SHP77 treated with DMSO at 0.1 percent for 48 hours (cell line): Measurements from ENCODE around the gene GPR141.

Source experiments
- DNase-seq: peaks from one replicate; lab custom pipeline; 2025; lab: John Stamatoyannopoulos, UW

GPR141 gene, protein sequence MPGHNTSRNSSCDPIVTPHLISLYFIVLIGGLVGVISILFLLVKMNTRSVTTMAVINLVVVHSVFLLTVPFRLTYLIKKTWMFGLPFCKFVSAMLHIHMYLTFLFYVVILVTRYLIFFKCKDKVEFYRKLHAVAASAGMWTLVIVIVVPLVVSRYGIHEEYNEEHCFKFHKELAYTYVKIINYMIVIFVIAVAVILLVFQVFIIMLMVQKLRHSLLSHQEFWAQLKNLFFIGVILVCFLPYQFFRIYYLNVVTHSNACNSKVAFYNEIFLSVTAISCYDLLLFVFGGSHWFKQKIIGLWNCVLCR

DNA sequence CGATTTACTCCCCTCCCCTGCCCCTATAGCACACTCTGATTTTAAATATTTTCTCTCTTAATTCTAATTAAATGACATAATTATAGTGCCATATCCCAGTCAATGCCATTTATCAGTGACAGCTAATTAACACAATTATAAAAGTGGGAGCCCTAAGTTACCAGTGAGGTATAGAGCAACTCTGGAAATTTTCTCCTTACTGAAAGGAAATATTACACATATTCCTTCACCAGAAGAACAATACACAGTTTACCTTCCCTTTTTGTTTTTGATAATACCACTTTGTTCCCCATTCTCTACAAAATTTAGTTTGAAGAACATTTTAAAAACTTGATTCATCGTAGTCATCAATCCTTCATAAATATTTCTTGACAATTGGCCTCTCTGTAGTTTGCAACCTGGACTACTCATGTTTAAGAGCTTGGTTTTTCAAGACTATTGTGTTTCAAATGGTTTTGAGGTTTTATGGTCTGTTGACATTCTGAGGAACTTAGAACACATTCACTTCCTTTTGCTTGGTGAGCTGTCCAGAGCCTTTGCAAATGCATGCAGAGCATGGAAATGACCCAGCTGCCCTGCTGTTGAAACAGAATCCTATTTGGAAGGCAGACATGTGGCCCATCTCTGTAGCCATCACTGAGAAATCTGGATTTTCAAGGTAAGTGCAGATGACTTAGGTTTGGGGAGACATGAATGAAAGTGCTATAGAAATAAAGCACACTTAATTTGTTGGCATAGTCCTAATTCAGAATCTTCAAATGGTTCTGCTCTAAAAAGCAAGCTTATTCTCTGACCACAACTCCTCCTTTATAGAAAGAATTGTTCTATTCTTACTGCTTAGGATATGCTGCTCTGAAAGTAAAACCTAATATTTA is at the start of gene GPR141:
Gene GPR141, plus strand, starts transcription at position 521 of the 875 bp plus-strand sequence. CDS start 56,628 bp downstream, outside the sequence.
- no peak for DNase-seq

DNA sequence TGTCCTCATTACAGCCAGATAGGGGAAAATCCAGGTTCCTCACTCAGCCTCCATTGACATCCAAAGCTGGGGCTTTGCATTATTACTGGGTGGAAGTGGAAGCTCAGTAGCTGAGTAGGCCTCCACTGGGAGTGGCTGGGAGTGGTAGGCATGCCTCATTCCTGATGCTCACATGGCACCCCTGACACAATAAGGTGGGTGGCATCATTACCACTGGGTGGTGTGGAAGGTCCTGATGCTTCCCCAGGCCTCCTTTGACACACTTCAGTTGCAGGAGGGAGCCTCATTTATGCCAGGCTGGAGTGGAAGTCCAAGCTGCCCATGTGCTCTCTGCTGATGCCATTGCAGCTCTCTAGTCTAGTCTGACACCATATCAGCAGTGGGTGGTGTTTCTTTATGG is 48.2 kb upstream of the GPR141 start:
- no peak for DNase-seq

DNA sequence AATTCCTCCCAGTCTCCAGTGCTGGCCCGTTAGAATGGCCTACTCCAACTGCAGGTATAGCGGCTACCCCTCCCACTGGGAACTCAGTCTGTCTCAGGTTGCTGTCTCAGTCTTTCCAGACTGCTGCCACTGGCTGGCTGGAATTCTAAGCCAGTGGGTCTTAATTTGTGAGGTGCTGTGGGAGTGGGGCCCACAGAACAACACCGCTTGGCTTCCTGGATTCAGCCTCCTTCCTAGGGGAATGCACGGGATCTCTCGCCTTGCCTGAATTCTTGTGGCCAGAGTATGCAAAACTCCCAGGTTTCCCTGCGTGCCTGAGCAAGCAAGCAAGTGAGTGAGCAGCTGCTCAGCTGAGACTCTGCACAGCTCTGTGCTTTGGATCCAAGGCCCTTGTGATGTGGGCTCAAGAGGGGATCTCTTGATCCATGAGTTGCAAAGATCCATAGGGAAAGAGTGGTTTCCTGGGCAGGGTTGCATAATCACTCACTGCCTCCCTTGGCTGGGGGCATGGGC is 41.5 kb upstream of the GPR141 start:
- DNase-seq: no peak

DNA sequence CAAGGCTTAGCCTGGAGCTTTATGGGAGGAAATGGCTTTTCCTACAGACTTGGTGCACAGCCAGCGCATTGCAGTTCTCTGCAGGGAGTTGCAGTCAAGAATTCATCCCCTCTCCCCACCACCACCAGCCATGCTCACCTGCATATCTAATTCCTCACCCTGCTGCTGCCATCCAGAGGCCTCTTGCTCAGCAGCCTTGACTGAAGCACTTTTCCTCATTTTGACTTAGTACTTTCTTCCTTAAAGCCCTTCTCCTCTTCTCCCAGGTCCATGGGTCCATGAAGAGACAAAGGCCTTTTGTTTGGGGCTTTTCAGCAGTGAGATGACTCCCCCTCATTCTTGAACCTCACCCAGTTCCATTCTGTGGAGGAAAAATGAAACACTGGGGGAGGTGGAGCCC is 39.7 kb upstream of the GPR141 start:
- DNase-seq: no peak

DNA sequence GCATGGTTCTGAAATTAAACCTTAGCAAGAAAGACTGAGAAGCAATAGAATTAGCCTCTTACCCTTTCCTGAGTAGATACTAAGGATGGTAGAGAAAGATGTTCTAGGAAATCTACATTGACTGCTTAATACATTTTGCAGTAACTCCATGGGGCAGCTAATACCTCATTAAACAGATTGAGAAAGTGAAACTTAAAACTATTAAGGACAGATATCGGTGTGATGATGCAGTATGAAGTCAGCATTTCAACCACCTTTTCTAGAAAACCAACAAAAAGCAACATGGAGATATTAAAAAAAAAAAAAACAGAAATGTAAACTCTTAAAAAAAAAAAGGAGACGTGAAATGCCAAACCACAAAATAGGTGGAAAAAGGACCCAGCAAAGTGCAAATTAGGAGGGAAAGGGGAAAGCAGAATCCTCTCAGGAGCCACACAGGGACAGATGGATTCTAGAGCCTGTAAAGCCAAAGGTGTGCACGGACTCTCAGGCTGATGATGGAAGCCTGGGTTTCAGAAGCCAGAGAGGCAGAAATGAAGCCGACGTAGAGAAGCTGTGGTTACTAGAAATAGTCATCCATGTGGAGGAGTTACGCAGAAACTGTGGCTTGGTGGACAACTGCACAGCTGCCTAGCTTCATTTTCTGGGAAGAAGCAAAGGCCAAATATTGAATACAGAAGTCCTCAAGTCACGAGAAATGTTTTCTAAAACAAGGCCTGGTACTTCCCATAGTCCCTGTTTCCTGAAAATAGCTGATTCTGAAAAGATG is 38.1 kb upstream of the GPR141 start:
- no peak for DNase-seq

DNA sequence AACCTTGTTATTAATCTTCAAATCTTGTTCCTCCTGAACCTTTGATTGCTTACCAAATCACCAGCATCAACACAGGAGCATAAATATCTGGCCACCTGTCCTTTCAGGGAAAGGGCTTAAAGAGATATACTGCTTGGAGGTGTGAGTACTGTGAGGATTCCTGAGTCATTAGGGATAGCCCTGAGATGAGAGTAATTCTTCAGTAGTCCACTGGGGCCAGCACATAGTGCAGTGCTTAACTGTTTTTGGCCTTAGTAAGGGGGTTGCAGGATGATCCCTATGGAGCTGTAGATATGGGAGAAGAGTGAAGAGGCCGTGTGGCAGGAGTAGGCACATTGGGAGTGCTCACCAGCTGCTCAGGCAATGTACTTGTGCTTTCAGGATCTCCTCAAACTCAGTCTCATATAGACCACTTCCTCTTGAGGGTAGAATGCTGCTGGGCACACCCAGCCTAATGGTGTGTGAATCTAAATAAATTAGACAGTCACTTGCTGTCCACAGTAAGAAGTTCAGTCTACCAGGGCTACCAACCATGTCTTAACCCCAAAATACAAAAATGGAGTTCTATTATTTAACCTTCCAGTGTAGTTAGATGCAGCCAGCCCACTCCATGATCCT is 26.5 kb upstream of the GPR141 start:
- no peak for DNase-seq

DNA sequence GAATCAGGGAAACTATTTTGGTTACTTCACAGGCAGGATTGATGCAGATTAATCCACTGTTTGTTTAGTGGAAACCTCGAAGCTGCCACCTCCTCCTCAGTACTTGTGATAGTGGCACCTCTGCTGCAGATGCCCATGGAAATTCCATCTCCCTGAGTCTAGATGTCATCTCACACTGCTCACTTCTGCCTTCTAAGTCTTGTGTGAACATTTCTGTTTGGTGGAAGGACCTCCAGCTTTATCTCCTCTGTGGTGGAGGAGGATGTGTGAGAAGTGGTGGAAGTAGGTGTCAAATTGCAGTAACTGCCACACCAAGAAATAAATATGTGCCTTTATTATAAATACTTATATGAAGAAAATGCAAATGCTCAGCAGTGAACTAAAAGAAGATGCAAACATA is 25.8 kb upstream of the GPR141 start:
- no peak for DNase-seq

DNA sequence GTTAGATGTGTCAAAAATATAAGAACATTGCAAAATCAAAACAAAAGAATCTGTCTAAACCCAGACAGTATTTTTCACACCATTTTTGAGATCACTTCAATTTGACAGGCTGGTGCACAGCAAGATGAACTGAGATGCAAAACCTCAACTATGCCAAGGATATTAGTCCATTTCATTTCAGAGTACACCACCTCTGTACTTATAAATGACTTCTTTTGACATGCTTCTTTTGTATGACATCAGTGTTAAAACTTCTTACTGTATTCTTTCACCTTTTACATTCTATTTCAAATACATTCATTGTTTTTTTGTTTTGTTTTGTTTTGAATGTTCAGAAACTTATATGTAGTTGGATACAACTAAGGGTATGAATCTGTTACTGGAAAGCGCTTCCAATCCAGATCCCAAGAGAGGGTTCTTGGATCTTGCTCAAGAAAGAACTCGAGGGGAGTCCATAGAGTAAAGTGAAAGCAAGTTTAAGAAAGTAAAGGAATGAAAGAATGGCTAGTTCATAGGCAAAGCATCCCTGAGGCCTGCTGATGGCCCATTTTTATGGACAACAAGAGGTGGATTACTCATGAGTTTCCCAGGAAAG is 23.5 kb upstream of the GPR141 start:
- DNase-seq: no peak

DNA sequence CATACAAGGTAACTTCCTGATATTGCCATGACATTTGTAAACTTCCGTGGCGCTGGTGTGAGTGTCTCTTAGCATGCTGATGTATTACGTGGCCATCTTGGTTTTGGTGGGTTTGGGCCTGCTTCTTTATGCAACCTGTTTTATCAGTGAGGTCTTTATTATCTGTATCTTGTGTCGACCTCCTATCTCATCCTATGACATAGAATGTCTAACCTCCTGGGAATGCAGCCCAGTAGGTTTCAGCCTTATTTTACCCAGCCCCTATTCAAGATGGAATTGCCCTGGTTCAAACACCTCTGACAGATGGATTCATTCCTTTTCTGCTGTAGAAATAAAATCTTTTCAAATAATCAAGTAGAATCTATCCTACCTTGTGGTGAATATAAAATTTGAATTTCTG is 23.0 kb upstream of the GPR141 start:
- DNase-seq: no peak

DNA sequence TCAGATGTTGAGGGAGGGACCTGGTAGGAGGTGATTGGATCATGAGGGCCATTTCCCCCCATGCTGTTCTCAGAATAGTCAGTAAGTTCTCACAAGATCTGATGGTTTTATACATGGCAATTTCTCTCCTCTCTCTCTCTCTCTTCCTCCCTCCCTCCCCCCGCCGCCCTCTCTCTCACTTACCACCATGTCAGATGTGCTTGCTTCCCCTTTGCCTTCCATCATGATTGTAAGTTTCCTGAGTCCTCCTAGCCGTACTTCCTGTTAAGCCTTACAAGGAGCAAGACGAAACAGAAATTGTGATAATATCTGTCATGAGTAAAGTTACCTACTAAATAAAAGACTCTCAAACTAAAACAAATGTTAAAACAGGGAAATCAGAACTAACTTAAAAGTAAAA is 19.9 kb upstream of the GPR141 start:
- DNase-seq: no peak

DNA sequence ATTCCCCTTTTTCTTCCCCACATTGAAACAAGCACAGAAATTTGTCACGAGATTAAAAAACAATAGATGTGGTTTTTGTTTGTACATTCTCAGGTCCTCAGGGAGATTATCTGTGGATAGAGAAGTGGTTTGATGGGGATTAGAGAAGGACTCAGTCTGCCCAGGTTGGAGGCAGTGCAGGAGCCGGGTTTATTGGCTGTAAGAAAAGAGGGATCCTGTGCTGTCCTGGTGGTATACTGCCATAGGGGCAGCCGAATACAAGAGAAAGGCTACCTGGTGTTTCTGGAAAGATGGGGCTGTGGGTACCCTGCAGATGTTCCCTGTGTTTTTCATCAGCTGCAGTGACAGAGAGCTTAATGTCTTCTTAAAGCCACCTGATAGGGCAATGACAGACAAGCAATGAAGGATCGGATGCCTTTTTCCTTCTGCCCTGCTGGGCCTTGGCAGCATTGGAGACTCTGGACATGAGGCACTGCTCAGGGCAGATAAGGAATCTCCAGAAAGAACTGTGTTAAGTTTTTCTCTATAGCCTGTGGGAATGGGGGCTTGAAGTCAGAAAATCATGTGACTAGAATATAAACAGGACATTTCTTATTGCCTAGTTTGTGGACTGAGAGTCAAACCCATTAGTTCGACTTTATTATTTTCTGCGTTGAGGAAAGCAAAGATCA is 18.1 kb upstream of the GPR141 start:
- DNase-seq: no peak

DNA sequence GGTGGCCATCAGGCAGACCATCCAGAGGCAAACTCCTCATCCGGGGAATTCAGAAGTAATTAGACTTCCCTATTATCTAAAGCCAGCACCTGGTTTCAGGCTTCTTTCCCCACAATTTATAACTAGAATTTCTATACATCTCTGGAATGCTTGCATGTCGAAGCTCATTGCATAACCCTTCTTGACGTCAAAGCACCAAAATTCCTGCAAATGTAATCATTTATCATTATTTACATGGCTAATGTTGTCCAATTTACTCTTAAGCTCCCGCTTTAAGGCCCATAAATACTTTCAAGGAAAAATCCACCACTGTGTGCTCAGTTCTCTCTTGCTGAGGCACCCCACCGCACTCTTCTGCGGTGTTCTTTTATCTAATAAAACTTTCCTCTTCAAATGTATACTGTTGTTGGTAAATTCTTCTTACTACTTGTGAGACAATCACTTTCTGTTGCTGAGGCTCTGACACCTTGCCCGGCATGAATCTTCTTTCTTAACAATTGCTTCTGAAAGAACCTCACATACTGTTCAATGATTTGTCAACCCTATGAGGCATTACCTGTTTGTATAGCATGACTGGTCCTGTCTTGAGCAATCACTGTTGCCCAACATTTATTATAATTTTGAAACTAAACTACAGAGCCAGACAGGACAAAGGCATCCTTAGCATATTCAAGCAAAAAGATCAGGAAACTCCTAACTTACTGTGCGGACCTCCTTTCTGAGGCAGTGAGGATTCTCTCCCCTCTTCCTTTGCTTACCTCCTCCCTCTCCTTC is 17.4 kb upstream of the GPR141 start:
- DNase-seq: no peak

DNA sequence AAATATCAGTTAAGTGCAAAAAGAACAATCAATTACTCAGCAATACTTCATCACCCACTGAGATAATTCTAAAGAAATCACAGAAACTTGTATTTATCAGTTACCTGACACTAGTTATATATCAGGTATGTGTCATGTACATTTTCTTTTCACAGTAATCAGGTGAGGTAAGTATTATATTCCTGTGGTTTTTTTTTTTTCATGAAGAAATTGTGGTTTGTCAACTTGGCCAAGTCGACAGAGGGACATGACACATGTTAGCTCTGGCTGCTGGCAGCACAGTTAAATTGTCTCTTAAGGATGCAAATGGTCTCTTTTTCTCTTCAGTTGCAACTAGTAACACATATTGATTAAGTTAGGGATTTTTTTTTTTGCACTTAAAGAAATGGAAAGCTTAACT is 13.7 kb upstream of the GPR141 start:
- no peak for DNase-seq

DNA sequence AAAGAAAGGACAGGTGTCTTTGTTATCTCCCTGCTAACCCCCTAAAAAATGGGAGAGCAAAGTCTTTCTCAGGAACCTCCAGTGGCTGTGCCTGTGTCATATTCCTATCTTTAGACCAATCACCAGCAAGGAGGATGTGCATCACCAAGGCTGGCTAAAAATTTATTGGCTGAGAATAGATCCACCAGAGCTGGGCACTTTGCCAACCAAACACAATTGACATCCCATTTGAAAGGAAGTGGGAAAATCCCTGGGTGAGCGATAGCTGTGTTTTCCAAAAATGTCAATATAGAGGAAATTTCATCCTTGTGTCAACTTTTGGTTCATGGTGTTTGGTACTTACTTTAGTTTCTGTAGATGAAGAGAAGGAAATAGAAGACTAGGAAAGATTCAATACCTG is 13.1 kb upstream of the GPR141 start:
- no peak for DNase-seq

DNA sequence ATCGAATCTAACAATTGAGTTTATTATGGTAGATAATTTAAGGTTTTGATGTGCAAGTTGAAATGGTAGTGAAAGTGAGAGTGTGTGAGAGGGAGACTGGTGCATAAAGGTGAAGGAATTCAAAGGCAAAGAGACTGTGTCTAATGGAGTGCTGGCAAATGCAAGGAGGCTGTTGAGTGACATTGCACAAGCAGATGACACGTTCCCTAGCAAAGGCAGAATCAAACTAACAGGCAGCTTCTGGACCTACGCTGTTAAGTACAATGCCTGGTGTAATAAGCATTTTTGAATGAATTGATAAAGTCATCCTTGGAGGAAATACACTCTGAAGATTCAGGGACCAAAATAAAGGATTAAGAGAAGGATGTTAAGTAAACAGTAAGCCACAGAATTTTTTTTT is 11.7 kb upstream of the GPR141 start:
- DNase-seq: no peak

DNA sequence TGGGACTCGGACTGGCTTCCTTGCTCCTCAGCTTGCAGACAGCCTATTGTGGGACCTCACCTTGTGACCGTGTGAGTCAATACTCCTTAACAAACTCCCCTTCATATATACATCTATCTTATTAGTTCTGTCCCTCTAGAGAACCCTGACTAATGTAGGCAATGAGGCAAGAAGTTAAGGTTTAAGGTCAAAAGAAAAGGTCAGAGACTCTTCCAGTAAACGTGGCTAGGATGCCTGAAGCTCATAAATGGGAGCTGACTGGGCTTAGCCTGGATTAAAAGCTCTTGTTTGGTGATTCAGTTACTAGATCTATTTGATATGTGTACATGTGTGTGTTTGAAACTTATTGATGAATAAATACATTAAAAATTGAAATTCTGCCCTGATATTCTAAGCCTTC is 10.6 kb upstream of the GPR141 start:
- no peak for DNase-seq

DNA sequence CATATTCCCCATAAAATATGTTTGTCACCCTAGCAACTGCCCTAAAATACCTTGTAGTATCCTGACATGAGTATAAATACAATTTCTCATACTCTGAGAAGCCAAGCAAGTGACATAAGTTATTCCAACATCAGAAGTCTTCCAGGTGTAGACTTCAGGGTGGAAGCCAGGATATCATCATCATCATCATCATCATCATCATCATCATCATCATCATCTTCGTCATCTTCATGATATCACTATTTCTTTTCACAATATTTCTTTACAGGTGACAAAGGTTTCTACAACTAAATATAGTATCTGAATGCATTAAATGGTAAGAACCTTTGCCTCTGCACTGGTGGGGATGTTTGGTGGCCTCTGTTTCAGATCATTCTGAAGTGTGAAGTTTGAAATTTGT is 10.0 kb upstream of the GPR141 start:
- no peak for DNase-seq

DNA sequence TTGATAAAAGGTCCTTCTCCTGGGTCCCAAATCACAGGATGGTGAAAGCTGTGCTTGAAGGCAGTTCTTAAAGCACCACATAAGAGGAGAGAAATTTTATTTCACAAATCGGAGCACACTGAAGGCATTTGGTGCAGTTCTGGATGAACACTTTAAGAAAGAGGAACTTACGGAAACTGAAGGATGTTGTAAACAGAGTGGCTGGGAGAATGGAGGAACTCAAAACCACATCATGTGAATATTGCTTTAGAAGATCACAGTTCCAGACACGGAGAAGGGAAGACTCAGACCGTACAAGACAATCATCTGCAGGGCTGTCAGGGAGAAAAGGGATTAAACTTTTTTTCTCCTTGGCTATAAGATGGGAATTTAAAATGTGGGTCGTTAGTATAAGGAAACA is 9.0 kb upstream of the GPR141 start:
- no peak for DNase-seq

DNA sequence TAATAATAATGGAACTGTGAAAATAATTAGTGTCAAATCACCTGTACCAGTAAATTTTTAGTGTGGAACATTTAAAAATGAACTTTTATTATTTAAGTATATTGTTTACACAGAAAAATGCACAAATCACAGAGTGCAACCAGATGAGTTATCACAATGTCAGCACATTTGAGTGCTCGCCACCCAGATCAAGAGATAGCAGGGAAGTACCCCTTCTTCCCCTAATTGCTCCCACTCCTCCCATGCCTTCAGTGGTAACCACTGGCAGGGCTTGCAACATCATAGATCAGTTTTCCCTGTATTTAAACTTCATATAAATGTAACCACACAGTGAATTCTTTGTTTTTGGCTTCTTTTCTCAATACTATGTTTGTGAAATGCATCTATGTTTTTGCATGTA is 7.8 kb upstream of the GPR141 start:
- DNase-seq: no peak

DNA sequence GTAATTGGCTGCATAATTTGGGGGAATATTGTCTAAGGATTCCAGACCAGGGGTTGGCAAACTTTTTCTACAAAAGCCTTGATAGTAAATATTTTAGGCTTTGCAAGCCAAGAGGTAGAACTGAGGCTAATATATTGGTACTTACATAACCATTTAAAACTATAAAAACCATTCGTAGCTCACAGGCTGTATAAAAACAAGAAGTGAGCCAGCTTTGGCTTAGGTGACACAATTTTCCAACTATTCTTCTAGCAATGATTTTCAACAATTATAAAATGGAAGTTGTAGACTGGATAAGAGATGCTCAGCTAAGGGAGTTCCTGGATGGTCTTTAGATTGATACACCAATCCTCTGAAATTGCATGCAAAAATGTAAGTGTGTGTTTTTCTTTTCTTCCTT is 1.4 kb downstream of the GPR141 start:
- no peak for DNase-seq
